ENCODE results near the gene CHD9.

CHD9 gene

DNA sequence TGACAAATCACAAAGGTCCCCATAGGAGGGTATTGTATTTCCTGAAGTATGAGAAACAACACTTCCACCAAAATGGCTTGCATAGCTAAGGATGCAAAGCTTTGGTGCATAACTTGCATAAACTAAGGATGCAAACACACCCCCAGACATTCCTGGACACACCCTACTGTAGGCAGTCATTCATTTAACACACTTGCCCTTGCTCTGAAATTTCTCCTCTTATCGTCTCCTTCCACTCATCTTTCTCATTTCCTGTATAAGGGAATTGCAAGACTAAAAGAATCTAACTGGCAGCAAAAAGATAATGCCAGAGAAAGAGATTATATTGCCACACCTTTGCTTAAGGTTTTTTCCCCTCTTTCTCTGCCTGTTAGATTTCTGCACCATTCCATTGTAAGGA, 28.3 kb downstream of the CHD9 start:
- no peak for DNase-seq (ENCODE audit: extremely low spot score)
- ChIA-PET CTCF (interaction anchor here (0.6 kb wide), 1 partner anchor 136 kb away, joined by 3 read pairs; no protein-coding TSS in a partner anchor), POLR2A (interaction anchor here (1.7 kb wide), 1 partner anchor 16 kb away, joined by 4 read pairs; no protein-coding TSS in a partner anchor)
- TF ChIP-seq ARNT (IDR thresholded peaks at IDR 0.05), result no peak
- no peak for TF ChIP-seq SP1 (IDR thresholded peaks at IDR 0.05)
- TF ChIP-seq BHLHE40 (IDR thresholded peaks at IDR 0.05; ENCODE audit: borderline replicate concordance), result no peak
- TF ChIP-seq, protein P1, sequence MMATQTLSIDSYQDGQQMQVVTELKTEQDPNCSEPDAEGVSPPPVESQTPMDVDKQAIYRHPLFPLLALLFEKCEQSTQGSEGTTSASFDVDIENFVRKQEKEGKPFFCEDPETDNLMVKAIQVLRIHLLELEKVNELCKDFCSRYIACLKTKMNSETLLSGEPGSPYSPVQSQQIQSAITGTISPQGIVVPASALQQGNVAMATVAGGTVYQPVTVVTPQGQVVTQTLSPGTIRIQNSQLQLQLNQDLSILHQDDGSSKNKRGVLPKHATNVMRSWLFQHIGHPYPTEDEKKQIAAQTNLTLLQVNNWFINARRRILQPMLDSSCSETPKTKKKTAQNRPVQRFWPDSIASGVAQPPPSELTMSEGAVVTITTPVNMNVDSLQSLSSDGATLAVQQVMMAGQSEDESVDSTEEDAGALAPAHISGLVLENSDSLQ (IDR thresholded peaks at IDR 0.05), result no peak
- no peak for TF ChIP-seq ELF4 (IDR thresholded peaks at IDR 0.05)
- TF ChIP-seq LEF1 (IDR thresholded peaks at IDR 0.05; ENCODE audit: borderline replicate concordance), result no peak
- no peak for TF ChIP-seq SUZ12 (IDR thresholded peaks at IDR 0.05)
- no peak for TF ChIP-seq CTBP1 (IDR thresholded peaks at IDR 0.05; ENCODE audit: borderline replicate concordance)
- no peak for TF ChIP-seq FOXM1 (IDR thresholded peaks at IDR 0.05; ENCODE audit: borderline replicate concordance)
- no peak for TF ChIP-seq TARDBP (IDR thresholded peaks at IDR 0.05)
- TF ChIP-seq FOXA1 (IDR thresholded peaks at IDR 0.05), result no peak
- TF ChIP-seq L3MBTL2 (conservative IDR thresholded peaks at IDR 0.05), result no peak
- TF ChIP-seq HDGF (IDR thresholded peaks at IDR 0.05; ENCODE audit: borderline replicate concordance), result no peak
- TF ChIP-seq FOXK2 (IDR thresholded peaks at IDR 0.05), result no peak
- no peak for TF ChIP-seq ZNF384 (IDR thresholded peaks at IDR 0.05)
- no peak for TF ChIP-seq NFRKB (IDR thresholded peaks at IDR 0.05)

DNA sequence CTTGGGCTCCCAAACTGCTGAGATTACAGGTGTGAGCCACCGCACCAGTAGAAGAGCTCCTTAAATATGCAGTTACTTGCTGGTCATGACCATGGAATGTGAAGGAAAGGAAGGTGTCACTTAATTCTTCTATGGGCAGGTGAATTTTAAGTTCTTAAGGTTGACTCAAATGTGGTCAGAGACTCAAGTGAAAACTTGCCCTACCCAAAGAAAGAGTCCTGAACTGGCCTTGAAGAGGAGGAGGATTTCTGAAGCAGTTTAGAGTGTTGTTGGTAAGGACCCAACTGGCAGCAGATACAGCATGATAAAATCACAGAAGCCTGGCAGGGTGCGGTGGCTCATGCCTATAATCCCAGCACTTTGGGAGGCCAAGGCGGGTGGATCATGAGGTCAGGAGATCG, 29.4 kb downstream of the CHD9 start:
- POLR2A ChIA-PET, result no interaction called here
- CTCF ChIA-PET, result no interaction called here
- TF ChIP-seq BHLHE40 (IDR thresholded peaks at IDR 0.05; ENCODE audit: borderline replicate concordance) (no peak), SUZ12 (IDR thresholded peaks at IDR 0.05) (no peak), FOXK2 (IDR thresholded peaks at IDR 0.05) (no peak), FOXM1 (IDR thresholded peaks at IDR 0.05; ENCODE audit: borderline replicate concordance) (no peak), NFRKB (IDR thresholded peaks at IDR 0.05) (no peak), SP1 (IDR thresholded peaks at IDR 0.05) (no peak), TARDBP (IDR thresholded peaks at IDR 0.05) (no peak)
- TF ChIP-seq, protein P1 (IDR thresholded peaks at IDR 0.05), result no peak
- DNase-seq (ENCODE audit: extremely low spot score), result no peak

DNA sequence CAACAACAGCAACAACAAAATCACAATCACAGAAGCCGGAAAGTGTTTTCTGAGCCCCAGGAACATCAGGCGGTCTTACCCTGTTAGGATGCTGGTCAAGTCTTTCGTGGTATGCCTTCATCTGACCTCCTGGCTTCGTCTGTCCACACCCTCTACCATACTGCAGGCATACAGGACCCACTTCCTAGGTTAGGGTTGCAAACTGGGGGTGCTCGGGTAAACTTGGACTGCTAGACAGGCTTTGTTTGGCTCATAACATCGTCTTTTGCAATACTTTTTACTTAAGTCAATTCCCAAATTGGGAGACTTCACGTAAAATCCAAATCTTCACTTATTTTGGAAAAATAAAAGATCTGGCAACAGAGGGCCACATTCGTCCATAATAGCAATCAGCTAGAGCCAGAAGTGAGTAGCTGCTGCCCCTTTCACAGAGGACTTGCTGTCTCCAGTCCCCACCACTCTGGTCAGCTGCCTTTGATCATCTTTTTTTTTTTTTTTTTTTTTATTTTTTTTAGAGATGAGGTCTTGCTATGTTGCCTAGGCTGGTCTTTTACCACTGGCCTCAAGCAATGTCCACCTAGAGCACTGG, 30.0 kb downstream of the CHD9 start:
- ChIA-PET POLR2A (no interaction called here), CTCF (no interaction called here)
- TF ChIP-seq L3MBTL2 (conservative IDR thresholded peaks at IDR 0.05) (no peak), LEF1 (IDR thresholded peaks at IDR 0.05; ENCODE audit: borderline replicate concordance) (no peak), ZNF384 (IDR thresholded peaks at IDR 0.05) (no peak), ARNT (IDR thresholded peaks at IDR 0.05) (no peak)
- no peak for DNase-seq (ENCODE audit: extremely low spot score)

DNA sequence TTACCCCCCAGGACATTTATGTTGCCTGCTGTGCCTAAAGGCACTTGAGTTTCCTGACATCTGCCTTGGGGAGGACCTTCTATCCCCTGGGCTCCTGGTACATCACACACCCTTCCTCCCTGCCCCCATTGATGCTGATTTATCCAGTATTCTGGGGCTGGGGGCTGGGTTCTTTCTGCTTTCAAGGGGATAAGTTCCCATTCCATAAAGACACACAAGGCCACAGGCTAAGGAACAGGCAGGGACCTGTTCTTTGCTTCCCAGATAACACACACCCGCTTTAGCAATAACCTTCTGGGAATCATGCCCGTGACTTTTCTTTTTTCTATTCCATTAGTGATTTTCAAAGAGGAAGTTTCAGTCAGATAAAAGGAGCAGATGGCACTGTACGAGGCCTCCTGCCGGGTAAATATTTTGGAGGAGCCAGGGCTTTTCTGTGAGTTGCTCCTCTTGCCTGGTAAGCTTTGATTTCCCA, 30.6 kb downstream of the CHD9 start:
- CTCF ChIA-PET, result no interaction called here
- POLR2A ChIA-PET, result interaction anchor here (1.7 kb wide), 1 partner anchor 14 kb away, joined by 7 read pairs; no protein-coding TSS in a partner anchor
- DNase-seq (ENCODE audit: extremely low spot score), result no peak
- TF ChIP-seq ZNF384 (IDR thresholded peaks at IDR 0.05), result no peak

DNA sequence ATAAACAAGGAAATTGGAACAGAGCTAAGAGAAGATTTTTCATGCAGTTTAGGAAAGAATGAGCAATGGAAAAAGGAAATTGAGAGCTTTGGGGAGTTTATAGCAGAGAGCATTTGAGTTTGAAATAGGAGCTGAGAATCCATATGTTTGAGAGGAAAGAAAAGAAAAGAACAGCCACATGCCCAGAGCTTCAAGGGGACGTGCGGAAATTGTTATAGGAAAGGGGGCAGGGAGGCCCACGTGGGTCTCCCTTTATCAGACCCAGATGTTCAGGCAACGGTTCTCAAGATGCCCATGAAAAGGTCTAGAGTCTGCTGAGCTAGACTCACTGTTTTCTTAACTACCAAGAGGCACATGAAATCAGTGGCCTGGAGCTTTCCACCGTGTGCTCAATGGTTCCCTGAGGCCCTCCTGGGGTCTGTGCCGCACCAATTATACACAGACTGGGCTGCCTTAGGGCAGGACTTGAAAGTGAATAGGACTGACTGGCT, 31.2 kb downstream of the CHD9 start:
- TF ChIP-seq CTBP1 (IDR thresholded peaks at IDR 0.05; ENCODE audit: borderline replicate concordance) (no peak), ELF4 (IDR thresholded peaks at IDR 0.05) (no peak), BHLHE40 (IDR thresholded peaks at IDR 0.05; ENCODE audit: borderline replicate concordance) (no peak), FOXA1 (IDR thresholded peaks at IDR 0.05) (no peak), SUZ12 (IDR thresholded peaks at IDR 0.05) (no peak), FOXK2 (IDR thresholded peaks at IDR 0.05) (no peak), TARDBP (IDR thresholded peaks at IDR 0.05) (no peak), ARNT (IDR thresholded peaks at IDR 0.05) (no peak), FOXM1 (IDR thresholded peaks at IDR 0.05; ENCODE audit: borderline replicate concordance) (no peak), LEF1 (IDR thresholded peaks at IDR 0.05; ENCODE audit: borderline replicate concordance) (no peak), NFRKB (IDR thresholded peaks at IDR 0.05) (no peak)
- TF ChIP-seq, protein P1 (IDR thresholded peaks at IDR 0.05), result no peak
- no peak for DNase-seq (ENCODE audit: extremely low spot score)
- ChIA-PET CTCF (no interaction called here), POLR2A (interaction anchor here (0.5 to 1.7 kb wide), 2 partner anchors 13 to 68 kb away, joined by 3 to 7 read pairs; no protein-coding TSS in a partner anchor)

DNA sequence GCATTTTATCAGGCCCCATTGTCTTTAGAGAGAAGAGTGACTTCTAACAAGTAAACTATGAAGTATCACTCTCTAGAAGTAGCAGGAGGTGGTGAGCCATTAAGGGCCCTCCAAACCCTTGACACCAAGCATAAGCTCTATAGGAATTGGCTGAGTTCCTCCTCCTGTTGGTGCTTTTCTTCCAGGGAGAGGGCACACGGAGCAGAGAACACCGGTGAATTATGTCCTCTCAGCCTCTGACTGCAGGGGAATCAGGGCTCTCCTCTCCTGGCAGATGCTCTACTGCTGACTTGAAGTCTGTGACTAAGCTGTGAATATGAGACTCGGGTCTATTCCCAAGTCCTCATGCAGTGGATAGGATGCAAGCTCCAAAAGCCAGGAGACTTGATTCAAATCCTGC, 32.3 kb downstream of the CHD9 start:
- no peak for TF ChIP-seq CTBP1 (IDR thresholded peaks at IDR 0.05; ENCODE audit: borderline replicate concordance)
- no peak for TF ChIP-seq FOXM1 (IDR thresholded peaks at IDR 0.05; ENCODE audit: borderline replicate concordance)
- TF ChIP-seq BHLHE40 (IDR thresholded peaks at IDR 0.05; ENCODE audit: borderline replicate concordance), result no peak
- TF ChIP-seq TARDBP (IDR thresholded peaks at IDR 0.05), result no peak
- TF ChIP-seq ELF4 (IDR thresholded peaks at IDR 0.05), result no peak
- no peak for TF ChIP-seq HDGF (IDR thresholded peaks at IDR 0.05; ENCODE audit: borderline replicate concordance)
- no peak for TF ChIP-seq SP1 (IDR thresholded peaks at IDR 0.05)
- no peak for TF ChIP-seq NFRKB (IDR thresholded peaks at IDR 0.05)
- TF ChIP-seq SUZ12 (IDR thresholded peaks at IDR 0.05), result no peak
- no peak for TF ChIP-seq ZNF384 (IDR thresholded peaks at IDR 0.05)
- no peak for DNase-seq (ENCODE audit: extremely low spot score)
- ChIA-PET POLR2A (interaction anchor here (1.7 kb wide), 1 partner anchor 12 kb away, joined by 7 read pairs; no protein-coding TSS in a partner anchor), CTCF (no interaction called here)
